Fibroblast of skin of left biceps (primary cell): ENCODE data around the gene DNAJC5.

Experiments used
- DNase-seq, 2 experiments: peaks; one replicate each; pipeline ENCODE4 v3.0.0-alpha.2; 2013; ENCODE audit warnings: low read depth in 2 of 2

Gene DNAJC5

DNA sequence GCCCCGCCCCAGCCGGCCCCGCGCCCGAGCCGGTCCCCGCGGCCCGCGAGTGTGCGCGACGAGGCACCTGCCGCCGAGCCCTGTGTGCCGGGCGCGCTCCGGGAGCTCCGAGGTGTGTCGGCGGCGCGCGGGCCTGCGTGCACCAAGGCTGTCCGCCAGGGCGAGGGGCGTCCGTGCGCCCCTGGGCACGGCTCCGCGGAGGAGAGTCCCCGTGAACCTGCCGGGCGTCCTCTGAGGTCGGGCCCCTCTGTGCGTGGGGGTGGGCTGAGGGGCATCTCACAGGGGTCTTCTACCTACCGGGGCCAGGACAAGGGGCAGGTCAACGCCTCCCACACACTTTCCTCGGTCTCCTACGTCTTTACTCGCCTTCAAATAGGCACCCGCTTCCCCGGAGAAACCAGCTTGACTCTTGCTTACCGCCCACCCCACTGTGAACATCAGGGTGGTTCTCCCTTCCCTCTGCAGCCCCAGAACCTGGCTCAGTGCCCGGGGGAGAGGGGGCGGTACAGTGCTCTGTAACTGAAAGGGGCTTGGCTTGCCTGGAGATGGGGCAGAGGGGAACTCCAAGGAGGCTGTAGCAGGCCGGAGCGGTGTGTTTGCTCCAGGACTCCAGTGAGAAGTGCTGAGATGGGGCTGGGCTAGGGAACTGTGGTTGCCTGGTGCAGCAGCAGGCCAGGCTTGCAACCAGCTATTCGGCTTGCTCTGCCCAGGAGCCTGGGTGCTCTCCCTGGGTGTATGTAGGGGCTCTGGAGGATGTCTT is 84.8 kb downstream of the DNAJC5 start, which contains the start of gene SAMD10:
SAMD10 (minus strand) TSS at position 86 of the 760 bp plus-strand sequence. CDS start 175 bp downstream, outside the sequence.
- DNase-seq: no peak

DNA sequence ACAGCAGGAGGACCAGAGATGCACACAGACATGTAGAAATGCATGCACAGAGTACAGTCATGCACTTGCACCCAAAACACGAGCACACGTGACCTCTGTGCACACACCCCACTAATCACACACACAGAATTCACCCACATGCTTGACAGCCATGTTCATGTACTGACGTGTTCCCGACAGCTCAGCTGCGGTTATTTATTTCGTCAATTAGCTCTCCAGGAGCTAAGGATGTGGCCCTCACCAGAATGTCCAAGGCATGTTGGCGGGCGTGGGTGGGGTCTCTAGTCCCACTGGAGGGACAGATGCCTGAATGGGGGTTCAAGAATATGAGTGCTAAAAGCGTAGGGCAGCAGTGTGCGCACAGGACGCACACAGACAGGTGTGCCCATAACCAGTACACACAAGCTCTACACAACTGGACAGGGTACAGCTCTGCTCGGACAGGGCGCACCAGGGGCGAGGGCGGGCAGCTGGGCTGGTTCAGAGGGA is 85.4 kb downstream of the DNAJC5 start:
- no peak for DNase-seq

DNA sequence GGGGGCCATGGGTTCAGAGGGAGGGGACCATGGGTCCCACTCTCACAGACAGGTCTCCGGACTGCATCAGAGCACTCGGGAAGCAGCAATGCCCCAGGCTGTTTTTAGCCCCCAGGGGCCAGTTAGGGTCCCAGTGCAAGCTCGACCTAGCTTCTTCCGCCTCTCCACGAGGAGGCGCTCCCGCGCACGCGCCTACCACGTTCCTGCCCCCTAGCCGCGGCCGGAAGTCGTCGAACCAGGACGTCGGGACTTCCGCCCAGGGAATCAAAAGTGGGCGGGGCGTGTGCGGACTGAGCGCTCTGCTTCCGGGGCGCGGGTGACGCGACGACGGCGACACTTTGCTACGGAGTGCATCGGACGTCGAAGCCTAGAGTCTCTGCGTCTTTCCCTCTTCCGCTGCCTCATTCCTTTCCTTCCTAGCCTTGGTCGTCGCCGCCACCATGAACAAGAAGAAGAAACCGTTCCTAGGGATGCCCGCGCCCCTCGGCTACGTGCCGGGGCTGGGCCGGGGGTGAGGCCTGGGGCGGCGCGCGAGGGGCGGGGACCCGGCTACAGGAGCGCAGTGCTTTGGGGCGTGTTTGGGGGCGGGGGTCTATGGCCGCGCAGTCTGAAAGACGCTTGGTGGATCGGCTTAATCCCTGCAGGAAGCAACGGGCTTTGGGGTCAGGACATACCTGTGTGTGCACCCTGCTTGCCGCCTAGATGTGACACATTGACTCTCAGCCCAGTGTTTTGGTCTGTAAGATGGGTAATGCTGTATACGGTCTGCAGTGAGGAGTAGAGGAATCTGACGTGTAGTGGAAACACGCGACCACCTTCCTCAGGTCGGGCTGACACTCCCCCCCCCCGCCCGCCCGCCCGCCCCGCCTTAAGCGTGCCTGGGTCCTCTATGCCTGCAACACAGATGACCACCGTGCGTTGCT is 86.1 kb downstream of the DNAJC5 start, which contains the start of gene PRPF6:
PRPF6 (plus strand) TSS at position 327 of the 923 bp plus-strand sequence; CDS start at position 441, 114 bp downstream.
- peak; percentile 81 to 82 for DNase-seq

DNA sequence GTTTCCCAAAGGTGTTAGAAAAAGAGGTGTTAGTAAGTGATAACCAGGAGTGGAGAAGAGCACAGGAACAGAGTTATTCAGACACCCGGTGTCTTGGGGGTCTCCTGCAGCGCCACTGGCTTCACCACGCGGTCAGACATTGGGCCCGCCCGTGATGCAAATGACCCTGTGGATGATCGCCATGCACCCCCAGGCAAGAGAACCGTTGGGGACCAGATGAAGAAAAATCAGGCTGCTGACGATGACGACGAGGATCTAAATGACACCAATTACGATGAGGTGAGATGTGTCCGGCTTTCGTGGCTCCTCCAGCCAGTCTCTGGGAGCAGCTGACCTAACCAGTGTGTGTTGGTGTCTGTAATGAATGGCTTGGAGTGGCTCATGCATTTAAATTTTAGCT is 88.0 kb downstream of the DNAJC5 start:
- DNase-seq: no peak
